Measurements from ENCODE around the gene HTR3A. TPM values are rescaled to one million over a fixed set of nuclear protein-coding genes. Genes with fewer than 3 reads are reported as not detected.

Gene HTR3A
- total RNA-seq (2022; extraction: Qiagen RNA extraction; ENCODE audit: low read depth), result not detected in 5 replicates

DNA sequence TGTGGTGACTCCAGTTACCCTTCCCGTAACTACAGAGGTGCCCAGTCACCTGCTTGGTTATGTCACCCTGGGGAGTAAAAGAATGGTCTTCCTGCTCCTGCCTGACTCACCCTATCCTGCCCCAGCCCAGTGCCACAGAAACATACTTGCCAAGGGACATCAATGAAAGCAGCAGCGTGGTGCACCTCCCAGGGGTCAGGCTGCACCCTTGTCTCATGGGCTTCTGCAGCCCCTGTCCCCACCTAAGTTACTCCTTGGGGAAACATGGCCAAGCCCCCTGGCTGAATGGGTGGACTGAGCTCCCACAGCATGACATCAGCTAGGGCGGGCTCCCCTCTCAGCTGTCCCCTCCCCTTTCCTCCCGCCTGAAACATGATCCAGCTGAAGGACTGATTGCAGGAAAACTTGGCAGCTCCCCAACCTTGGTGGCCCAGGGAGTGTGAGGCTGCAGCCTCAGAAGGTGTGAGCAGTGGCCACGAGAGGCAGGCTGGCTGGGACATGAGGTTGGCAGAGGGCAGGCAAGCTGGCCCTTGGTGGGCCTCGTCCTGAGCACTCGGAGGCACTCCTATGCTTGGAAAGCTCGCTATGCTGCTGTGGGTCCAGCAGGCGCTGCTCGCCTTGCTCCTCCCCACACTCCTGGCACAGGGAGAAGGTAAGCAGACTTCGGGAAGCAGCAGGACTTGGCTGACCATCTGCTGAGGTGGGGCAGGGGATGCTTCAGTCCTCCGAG is at the start of gene HTR3A:
Gene HTR3A, plus strand, starts transcription at position 368 of the 730 bp plus-strand sequence. Its CDS starts 218 bp downstream, at position 586.

Other genes starting within 250 kb of the HTR3A start
- gene ZW10, start 201.4 kb upstream of the HTR3A start, total RNA-seq (2022; extraction: Qiagen RNA extraction; ENCODE audit: low read depth), result 11.7 to 14.8 TPM (median 12.3 TPM) in 5 replicates
- gene CLDN25, start 195.3 kb upstream of the HTR3A start, total RNA-seq (2022; extraction: Qiagen RNA extraction; ENCODE audit: low read depth), result not detected in 5 replicates
- 12.3 to 20.7 TPM (median 18.1 TPM) in 5 replicates for gene USP28, start 99.5 kb upstream of the HTR3A start, total RNA-seq (2022; extraction: Qiagen RNA extraction; ENCODE audit: low read depth)
- not detected in 5 replicates for gene HTR3B, start 70.3 kb upstream of the HTR3A start, total RNA-seq (2022; extraction: Qiagen RNA extraction; ENCODE audit: low read depth)
- gene ZBTB16, start 84.6 kb downstream of the HTR3A start, total RNA-seq (2022; extraction: Qiagen RNA extraction; ENCODE audit: low read depth), result 0.15 to 0.56 TPM (median 0.32 TPM) in 4 of 5 replicates, not detected in the other